Umbilical cord (tissue), 2 donors: ENCODE data around the gene EEF2K. TPM values are rescaled to one million over a fixed set of nuclear protein-coding genes. Genes with fewer than 3 reads are reported as not detected.
"Not testable (repeated sequence)": the region's sequence is repeated elsewhere in the genome, so short reads cannot be mapped to it uniquely, and the experiment has no call there.

Source experiments
- DNase-seq: peaks from one replicate; pipeline ENCODE4 v3.0.0-alpha.2; 2015; ENCODE audit warnings: low spot score
- total RNA-seq: library from RNA; depleted of rRNA; stranded (reverse); fragments of >200 nt; gene quantifications from one replicate; pipeline ENCODE4 v1.2.3, GENCODE V29; 2014; ENCODE audit warnings: low replicate concordance; ENCODE audit not compliant: insufficient read depth

The EEF2K gene
- total RNA-seq, 1 donor from 2014 or later: 20.5 TPM

DNA sequence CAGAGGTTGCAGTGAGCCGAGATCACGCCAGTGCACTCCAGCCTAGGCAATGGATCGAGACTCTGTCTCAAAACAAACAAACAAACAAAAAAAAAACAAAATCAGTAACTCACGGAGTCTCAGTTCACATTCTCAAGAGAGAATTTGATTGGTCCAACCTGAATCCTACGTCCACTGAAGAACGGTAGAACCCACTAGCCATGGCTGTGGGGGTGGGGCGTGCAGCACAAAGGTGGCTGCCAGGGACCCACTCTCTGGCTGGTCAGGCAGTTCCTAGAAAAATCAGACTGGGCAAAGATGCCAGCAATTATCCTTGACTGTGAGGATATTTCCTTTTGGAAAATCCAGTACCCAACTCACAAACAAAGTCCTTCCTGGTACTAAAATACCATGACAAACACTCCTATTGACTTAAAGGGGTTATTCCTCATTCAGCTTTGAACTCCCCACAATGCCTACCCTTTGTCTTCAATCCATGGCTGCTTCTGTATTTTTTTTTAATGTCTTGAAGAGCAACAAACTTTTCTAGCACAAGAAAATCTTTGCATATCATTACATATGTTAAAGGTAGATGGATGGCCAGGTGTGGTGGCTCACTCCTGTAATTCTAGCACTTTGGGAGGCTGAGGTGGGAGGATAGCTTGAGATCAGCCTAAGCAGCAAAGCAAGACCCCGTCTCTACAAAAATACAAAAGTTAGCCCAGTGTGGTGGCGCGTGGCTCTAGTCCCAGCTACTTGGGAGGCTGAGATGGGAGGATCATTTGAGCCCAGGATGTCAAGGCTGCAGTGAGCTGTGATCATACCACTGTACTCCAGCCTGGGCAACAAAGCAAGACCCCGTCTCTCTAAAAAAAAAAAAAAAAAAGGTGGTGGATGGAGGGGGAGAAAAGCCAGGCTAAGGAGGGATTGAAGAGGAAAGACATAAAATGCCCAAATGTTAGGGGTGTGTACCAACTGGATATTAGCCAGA is 87.3 kb downstream of the EEF2K start:
- no peak for DNase-seq

DNA sequence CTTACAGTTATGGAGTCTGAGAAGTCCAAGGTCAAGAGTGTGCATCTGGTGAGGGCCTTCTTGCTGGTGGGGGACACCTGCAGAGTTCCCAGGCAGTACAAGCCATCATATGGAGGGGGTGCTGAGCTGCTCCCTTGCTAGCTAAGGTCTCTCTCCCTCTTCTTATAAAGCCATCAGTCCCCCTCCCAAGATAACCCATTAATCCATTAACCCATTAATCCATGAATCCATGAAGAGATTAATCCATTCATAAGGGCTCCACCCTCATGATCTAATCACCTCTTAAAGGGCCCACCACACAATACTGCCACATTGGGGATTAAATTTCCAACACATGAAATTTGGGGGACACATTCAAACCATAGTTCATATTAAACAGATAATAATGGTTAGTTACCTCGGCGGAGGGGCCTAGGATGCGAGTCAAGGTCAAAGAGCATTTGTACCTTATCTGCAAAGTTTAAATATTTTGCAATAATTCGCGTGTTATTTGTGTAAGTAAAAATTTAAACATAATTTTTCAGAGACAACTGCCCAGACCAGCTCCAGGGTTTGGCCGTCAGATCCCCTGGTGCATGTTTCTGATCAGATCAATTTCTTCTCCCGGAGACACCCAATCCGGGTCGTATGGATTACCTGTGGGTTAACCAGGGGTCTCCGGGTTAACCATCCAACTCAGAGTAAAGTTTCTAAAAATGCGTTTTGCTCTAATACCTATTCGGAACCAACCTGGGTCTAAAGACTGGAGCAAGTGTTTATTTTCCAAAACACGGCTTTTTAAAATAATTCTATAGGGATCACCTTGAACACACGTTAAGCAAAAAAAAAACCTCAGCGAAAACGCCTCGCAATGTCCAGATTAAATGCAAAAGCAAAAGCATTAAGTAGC is 90.4 kb downstream of the EEF2K start:
- DNase-seq: no peak

DNA sequence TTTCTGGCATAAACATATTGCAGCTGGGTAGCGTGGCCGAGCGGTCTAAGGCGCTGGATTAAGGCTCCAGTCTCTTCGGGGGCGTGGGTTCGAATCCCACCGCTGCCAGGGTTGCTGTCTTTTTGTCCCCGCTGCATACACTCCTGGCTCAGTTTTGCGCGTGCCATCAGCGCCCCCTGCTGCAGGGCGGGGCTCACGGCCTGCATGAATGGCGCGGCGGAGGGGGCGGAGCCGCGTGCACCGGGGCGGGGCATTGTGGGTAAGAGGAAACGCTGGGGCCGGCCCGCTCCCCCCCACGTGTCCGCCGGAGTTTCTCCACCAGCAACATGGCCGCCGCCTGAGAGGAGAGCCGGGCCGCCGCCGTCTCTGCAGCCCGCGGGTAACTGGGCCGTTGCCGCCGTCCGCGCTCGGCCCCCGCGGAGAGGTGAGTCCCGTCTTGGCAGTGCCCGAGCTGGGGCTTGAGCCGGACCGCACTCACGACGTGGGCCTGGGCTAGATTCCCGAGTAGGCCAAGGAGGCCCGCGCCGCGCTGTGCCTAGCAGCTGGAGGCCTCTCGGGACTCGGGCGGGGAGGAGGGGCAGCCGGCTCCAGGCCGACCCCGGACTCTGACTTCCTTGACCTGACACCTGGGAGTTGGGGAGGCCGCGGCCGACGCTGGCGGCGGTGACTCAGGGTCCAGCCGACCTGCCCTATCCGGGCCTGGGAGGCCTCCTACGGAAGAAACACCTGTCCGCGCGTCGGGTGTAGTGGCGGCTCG is 91.2 kb downstream of the EEF2K start, which contains the start of gene POLR3E:
POLR3E (plus strand) TSS at position 296 of the 757 bp plus-strand sequence. CDS start 5,560 bp downstream, outside the sequence.
- DNase-seq: peak; percentile 99

- peak; percentile 92 for DNase-seq
These were observed 92.0 kb downstream of the EEF2K start for GRCh38 chr16:22297871-22298733.

- no peak for DNase-seq
These were observed 93.0 kb downstream of the EEF2K start for GRCh38 chr16:22299036-22299435.

GRCh38 chr16:22300427-22301071 is 94.5 kb downstream of the EEF2K start:
- DNase-seq: peak; percentile 53

DNA sequence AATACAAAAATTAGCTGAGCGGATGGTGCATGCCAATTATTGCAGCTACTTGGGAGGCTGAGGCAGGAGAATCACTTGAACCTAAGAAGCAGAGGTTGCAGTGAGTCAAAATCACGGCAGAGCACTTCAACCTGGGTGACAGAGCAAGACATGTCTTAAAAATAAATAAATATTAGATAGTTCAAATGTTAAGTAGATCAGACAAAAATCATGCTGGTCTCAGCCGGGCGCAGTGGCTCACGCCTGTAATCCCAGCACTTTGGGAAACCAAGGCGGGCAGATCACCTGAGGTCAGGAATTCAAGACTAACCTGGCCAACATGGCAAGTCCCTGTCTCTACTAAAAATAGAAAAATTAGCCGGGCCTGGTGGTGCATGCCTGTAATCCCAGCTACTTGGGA is 95.3 kb downstream of the EEF2K start:
- DNase-seq: not testable (repeated sequence)

DNA sequence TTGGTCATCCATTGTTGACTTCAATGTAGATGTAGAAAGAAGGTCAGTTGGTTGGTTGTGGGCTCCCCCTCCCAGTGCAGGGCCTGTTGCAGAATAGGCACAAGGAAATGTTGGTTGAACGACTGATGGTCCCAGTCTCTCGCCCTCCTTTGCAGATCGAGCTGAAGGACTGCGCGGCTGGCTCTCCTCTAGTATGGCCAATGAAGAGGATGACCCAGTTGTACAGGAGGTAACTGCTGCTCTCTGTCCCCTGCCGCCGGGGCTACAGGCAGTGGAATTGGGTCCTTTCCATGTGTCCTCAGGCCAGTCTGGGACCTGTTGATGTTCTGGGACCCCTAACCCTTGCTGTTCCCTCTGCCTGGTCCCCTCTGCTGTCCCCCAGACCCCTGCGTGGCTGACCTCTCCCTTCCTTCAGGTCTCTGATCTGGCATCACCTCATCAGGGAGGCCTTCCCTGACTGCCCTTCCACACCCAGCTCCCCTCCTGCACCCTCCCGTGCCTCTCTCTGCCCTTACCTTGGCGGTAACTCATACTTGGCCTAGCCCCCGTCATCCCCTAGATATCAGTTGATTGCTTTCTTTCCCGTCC is 96.8 kb downstream of the EEF2K start:
- DNase-seq: no peak

DNA sequence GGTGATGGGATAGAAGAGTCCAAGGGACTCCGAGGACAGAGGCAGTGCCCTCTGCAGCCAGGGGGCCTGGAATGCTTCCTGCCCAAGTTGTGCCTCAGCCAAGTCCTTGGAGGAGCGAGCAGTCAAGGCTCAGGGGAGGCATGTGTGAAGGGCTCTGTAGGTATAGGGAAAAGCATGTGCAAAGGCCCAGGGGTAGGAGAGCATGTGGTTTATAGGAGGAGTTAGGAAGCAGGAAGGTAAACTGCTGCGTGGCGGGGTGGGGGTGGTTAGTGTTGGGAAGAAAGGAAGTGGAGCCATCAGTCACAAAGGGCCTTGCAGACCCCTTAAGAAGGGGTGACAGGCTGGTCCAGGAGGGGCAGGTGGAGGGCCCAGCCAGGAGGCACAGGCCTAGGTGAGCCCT is 98.3 kb downstream of the EEF2K start:
- DNase-seq: no peak

- no peak for DNase-seq
These were observed 100.7 kb downstream of the EEF2K start for GRCh38 chr16:22306788-22307187.

- DNase-seq: no peak
These were observed 101.8 kb downstream of the EEF2K start for GRCh38 chr16:22307838-22308237.

DNA sequence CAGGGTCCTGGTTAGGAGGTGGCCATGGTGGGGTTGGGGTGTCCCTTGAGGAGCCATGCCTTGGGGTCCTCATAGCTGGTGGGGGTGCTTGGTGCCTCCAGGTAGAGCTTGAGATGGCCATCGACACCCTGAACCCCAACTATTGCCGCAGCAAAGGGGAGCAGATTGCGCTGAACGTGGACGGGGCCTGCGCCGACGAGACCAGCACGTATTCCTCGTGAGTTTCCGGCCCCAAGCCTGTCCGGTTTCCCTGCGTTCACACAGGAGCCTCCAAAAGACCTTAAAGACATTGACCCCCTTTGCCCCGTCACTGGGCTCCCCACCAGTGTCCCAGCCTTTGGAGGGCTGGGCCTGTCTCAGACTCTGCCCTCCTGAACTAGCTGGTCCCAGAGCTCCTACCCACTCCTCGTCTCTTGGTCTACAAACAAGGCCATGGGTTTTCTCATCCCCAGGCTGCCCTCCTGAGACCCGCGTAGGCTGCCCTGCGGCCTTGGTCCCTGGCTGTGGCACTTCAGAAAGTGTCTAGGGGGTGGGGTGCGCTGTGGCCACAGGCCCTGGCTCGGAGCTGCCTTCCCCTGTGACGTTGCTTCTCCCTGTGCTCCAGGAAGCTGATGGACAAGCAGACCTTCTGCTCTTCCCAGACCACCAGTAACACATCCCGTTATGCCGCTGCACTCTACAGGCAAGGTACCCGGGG is 102.9 kb downstream of the EEF2K start:
- no peak for DNase-seq

GRCh38 chr16:22311520-22311919 is 105.4 kb downstream of the EEF2K start:
- no peak for DNase-seq

DNA sequence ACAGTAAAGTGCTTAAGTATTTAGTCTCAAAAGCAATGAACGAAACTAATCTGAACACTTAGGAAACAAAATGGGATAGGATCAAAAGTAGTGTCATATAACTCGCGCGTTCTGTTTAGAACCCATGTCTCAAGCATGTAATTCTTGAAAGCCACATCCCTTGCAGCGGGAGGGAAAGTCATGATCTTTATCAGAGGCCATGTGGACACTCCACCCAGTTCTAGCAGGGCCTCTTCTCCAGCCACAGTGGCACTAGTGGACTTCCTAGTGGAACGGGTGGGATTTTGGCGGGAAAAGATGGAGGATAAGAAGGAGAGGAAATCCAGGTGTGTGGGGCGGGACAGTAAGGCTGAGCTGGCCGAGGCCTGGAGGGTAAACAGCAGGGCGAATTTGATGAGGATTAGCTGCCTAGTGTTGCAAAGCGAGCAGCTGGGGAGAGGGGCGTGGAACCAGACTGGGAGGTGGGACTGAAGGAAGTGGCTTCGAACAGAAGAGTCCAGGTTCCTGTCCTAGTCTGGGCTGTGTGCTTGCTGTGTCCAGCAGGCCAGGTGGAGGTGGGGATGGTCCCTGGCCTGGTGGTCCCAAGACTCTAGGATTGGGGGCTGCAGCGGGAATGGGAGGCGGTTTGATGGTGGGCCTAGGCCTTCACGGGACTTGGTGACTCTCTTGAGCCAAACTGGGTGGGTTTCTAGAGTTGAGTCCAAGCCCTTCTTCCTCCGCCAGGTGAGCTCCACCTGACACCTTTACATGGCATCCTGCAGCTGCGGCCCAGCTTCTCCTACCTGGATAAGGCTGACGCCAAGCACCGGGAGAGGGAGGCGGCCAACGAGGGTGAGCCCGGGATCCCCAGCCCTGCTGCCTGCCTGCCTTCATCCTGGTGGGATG is 107.1 kb downstream of the EEF2K start:
- DNase-seq: no peak

GRCh38 chr16:22313876-22314470 is 107.9 kb downstream of the EEF2K start:
- no peak for DNase-seq

- peak; percentile 87 for DNase-seq
These were observed 108.9 kb downstream of the EEF2K start for GRCh38 chr16:22314661-22315626.
